Neural crest cell (in vitro differentiated cells): Measurements from ENCODE around the gene LCN15. TPM values are rescaled to one million over a fixed set of nuclear protein-coding genes. Genes with fewer than 3 reads are reported as not detected.

ENCODE experiments used
- DNase-seq: peaks from one replicate; pipeline ENCODE4 v3.0.0; 2021; ENCODE audit warnings: low read depth, mixed read lengths, low spot score
- H3K27ac Mint-ChIP-seq: one replicate; pipeline ENCODE4 v1.8.0; 2021; ENCODE audit warnings: mild to moderate bottlenecking, mixed read lengths; ENCODE audit not compliant: unreplicated experiment
- H3K27me3 Mint-ChIP-seq: 2 replicates; pipeline ENCODE4 v1.8.0; 2021; ENCODE audit warnings: low read depth, mild to moderate bottlenecking, mixed read lengths
- H3K36me3 Mint-ChIP-seq: 2 replicates; pipeline ENCODE4 v1.8.0; 2021; ENCODE audit warnings: low read depth, mild to moderate bottlenecking, mixed read lengths
- H3K4me1 Mint-ChIP-seq: 2 replicates; pipeline ENCODE4 v1.8.0; 2021; ENCODE audit warnings: mixed read lengths
- H3K4me3 Mint-ChIP-seq: one replicate; pipeline ENCODE4 v1.8.0; 2021; ENCODE audit warnings: mild to moderate bottlenecking, mixed read lengths
- H3K9me3 Mint-ChIP-seq: 2 replicates; pipeline ENCODE4 v1.8.0; 2021; ENCODE audit warnings: mixed read lengths
- CTCF ChIP-seq: fragments of 200-600 bp; sonication (generic); conservative IDR thresholded peaks from 2 replicates; pipeline ENCODE4 v1.5.0; 2021; ENCODE audit warnings: antibody characterized with exemption, mild to moderate bottlenecking
- total RNA-seq: library from RNA; stranded (reverse); gene quantifications from 2 replicates; pipeline ENCODE4 v1.2.1, GENCODE V29; 2021

LCN15 gene
- total RNA-seq, 1 donor from 2014 or later: not detected

- TF ChIP-seq CTCF: no peak
- Mint-ChIP-seq H3K36me3 (no peaks in the 10 kb centered on the region), H3K27me3 (no peaks in the 10 kb centered on the region), H3K4me3 (no peak overlapping the region), H3K9me3 (no peaks in the 10 kb centered on the region), H3K4me1 (no peaks in the 10 kb centered on the region), H3K27ac (no peak overlapping the region)
- no peak for DNase-seq
These were observed 20.6 kb downstream of the LCN15 start for GRCh38 chr9:136743639-136744211.

- Mint-ChIP-seq H3K4me1 (no peaks in the 10 kb centered on the region), H3K36me3 (no peaks in the 10 kb centered on the region), H3K9me3 (no peaks in the 10 kb centered on the region), H3K27me3 (no peaks in the 10 kb centered on the region), H3K4me3 (no peak within 1 kb of the TSS), H3K27ac (no peak within 1 kb of the TSS)
- DNase-seq: no peak
- peak; percentile 55 for TF ChIP-seq CTCF
These were observed 21.5 kb downstream of the LCN15 start, which contains the start of gene LCN10 for GRCh38 chr9:136742591-136743391. LCN10 (minus strand) TSS chr9:136742940; CDS start chr9:136742903, 37 bp downstream.

GRCh38 chr9:136741883-136742571, 22.3 kb downstream of the LCN15 start:
- Mint-ChIP-seq H3K4me3 (no peak overlapping the region), H3K36me3 (no peaks in the 10 kb centered on the region), H3K9me3 (no peaks in the 10 kb centered on the region), H3K27ac (no peak overlapping the region), H3K27me3 (no peaks in the 10 kb centered on the region), H3K4me1 (no peaks in the 10 kb centered on the region)
- DNase-seq: no peak
- no peak for TF ChIP-seq CTCF

- Mint-ChIP-seq H3K9me3 (no peaks in the 10 kb centered on the region), H3K4me3 (no peak overlapping the region), H3K4me1 (no peaks in the 10 kb centered on the region), H3K36me3 (no peaks in the 10 kb centered on the region), H3K27ac (no peak overlapping the region), H3K27me3 (no peaks in the 10 kb centered on the region)
- DNase-seq: no peak
- no peak for TF ChIP-seq CTCF
These were observed 23.1 kb downstream of the LCN15 start for GRCh38 chr9:136740971-136741882.

GRCh38 chr9:136740491-136740890, 23.8 kb downstream of the LCN15 start:
- Mint-ChIP-seq H3K4me3 (no peak overlapping the region), H3K27ac (no peak overlapping the region)

More at GRCh38 chr9:136740491-136740890, 23.8 kb downstream of the LCN15 start:
- no peaks in the 10 kb centered on the region for H3K4me1 Mint-ChIP-seq
- no peaks in the 10 kb centered on the region for H3K36me3 Mint-ChIP-seq
- no peaks in the 10 kb centered on the region for H3K27me3 Mint-ChIP-seq
- no peak for TF ChIP-seq CTCF
- H3K9me3 Mint-ChIP-seq: no peaks in the 10 kb centered on the region
- no peak for DNase-seq
